Ovary (tissue), 3 donors: Measurements from ENCODE around the gene GSG1L.

Source experiments
- EP300 ChIP-seq: sonication (generic); formaldehyde crosslinking; IDR thresholded peaks from one replicate; pipeline ENCODE4 v1.6.1; 2017; ENCODE audit warnings: antibody characterized with exemption
- POLR2A ChIP-seq: fragments of 450-650 bp; IDR thresholded peaks from one replicate; pipeline ENCODE4 v1.6.1; 2017; ENCODE audit warnings: antibody characterized with exemption, mild to moderate bottlenecking, moderate library complexity
- TF ChIP-seq, protein P1 (sequence below), 3 donors: fragments of 450-650 bp in 2 of 3; fragments of 200-600 bp in 1 of 3; IDR thresholded peaks; one replicate each; pipeline versions ENCODE4 v1.5.1 to v1.8.0; 2016 to 2022; ENCODE audit warnings: antibody characterized with exemption in 3 of 3, mild to moderate bottlenecking in 1 of 3
- donor health status: DM: no; HTN: no; CAD: no.

DNA sequence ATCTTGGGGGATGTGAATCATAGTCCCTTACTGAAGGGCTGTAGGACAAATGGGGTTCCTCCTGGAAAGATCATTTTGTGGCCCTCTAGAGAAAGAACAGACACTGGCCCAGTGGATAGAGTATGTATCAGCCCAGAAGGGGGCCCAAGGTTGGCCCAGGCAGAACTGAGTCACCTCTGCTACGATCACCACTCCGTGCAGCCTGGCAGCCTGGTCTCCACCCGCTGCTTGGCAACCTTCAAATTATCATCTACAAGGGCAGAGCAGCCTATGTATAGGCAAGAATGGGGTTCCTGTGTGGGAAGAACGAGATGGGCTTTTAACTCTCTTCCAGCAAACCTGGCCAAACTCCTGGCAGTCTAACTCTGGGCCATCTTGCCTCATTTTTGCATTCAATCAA lies 61.9 kb downstream of the GSG1L start:
- TF ChIP-seq, protein P1, sequence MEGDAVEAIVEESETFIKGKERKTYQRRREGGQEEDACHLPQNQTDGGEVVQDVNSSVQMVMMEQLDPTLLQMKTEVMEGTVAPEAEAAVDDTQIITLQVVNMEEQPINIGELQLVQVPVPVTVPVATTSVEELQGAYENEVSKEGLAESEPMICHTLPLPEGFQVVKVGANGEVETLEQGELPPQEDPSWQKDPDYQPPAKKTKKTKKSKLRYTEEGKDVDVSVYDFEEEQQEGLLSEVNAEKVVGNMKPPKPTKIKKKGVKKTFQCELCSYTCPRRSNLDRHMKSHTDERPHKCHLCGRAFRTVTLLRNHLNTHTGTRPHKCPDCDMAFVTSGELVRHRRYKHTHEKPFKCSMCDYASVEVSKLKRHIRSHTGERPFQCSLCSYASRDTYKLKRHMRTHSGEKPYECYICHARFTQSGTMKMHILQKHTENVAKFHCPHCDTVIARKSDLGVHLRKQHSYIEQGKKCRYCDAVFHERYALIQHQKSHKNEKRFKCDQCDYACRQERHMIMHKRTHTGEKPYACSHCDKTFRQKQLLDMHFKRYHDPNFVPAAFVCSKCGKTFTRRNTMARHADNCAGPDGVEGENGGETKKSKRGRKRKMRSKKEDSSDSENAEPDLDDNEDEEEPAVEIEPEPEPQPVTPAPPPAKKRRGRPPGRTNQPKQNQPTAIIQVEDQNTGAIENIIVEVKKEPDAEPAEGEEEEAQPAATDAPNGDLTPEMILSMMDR (IDR thresholded peaks at IDR 0.05) = no peak
- TF ChIP-seq POLR2A (no peak), EP300 (no peak)
